ENCODE measurements around the gene DTX2.
"Not testable (repeated sequence)": the region's sequence is repeated elsewhere in the genome, so short reads cannot be mapped to it uniquely, and the experiment has no call there.

DTX2 gene

DNA sequence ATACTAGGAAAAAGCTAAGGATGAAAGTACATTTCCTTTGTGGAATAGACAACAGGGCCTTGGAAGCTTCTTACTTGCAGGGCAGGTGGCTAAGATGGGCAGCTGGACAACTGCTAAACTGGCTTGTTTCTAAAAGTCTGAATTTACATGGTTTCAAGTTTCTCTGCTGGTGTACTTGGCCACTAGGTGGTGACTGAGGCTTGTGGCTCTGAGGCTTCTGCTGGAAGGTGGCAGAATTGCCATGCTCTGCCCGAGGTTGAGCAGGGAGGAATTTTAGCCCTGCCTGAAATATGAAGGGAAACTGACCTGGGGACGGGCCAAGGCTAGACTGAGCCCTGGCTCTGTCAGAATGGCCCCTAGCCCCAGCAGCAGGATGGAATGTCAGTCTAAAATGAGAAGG lies 23.6 kb upstream of the DTX2 start:
- peak; percentile 49 for DNase-seq (ENCODE audit: low read depth)
- TF ChIP-seq, protein P1, sequence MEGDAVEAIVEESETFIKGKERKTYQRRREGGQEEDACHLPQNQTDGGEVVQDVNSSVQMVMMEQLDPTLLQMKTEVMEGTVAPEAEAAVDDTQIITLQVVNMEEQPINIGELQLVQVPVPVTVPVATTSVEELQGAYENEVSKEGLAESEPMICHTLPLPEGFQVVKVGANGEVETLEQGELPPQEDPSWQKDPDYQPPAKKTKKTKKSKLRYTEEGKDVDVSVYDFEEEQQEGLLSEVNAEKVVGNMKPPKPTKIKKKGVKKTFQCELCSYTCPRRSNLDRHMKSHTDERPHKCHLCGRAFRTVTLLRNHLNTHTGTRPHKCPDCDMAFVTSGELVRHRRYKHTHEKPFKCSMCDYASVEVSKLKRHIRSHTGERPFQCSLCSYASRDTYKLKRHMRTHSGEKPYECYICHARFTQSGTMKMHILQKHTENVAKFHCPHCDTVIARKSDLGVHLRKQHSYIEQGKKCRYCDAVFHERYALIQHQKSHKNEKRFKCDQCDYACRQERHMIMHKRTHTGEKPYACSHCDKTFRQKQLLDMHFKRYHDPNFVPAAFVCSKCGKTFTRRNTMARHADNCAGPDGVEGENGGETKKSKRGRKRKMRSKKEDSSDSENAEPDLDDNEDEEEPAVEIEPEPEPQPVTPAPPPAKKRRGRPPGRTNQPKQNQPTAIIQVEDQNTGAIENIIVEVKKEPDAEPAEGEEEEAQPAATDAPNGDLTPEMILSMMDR (IDR thresholded peaks at IDR 0.05; ENCODE audit: low read depth, low read length, missing control alignments): peak; percentile 47
- in situ Hi-C loops (cut with HindIII; ENCODE audit: low sequenced_read_pairs); H3K4me3 ChIP-seq (ENCODE audit: low read depth, low read length): not testable (repeated sequence)

DNA sequence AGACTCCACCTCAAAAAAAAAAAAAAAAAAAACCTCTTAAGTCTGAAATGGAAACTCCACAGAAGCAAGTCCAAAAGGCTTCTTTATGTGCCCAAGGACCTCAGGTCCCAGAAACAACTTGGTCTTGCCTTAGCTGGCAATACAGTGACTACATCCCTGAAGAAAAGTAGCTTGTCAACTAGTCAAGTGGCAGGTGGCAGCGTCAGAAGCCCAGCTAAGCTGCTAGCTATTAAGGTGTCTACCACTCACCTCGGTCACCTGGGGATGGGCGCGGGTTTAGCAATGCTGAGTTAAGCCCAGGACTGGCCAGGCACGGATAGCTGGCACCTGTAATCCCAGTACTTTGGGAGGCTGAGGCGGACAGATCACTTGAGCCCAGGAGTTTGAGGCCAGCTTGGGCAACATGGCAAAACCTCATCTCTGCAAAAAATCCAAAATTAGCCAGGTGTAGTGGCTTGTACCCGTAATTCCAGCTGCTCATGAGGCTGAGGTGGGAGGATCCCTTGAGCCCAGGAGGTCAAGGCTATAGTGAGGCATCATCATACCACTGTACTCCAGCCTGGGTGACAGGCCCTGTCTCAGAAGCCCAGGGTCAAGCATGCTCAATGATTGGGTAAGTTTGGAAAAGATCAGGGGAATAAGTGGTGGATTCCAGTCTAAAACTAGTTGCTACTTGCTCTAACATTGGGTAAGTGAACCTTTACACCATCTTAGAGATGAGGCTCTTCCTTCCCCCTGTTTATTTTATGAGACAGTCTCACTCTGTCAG lies 22.2 kb upstream of the DTX2 start:
- DNase-seq (ENCODE audit: low read depth); H3K4me3 ChIP-seq (ENCODE audit: low read depth, low read length); in situ Hi-C loops (cut with HindIII; ENCODE audit: low sequenced_read_pairs): not testable (repeated sequence)

DNA sequence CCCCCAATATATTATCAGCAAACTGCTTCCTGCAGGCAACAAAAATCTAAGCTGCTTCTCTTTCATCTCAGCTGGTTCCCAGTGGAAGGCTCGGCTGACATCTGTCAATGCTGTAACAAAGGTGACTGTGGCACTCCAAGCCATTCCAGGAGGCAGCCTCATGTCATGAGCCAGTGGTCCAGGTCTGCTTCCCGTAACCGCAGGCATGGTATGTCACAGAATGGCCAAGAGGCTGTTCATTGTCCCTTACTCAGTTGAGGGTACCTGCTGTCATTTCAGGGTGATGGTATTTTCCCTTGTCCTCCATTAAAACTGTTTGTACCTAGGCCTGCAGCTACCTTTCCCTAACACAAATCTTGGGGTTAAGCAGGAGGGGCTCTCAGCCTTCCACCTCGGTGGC lies 21.1 kb upstream of the DTX2 start:
- DNase-seq (ENCODE audit: low read depth); H3K4me3 ChIP-seq (ENCODE audit: low read depth, low read length); in situ Hi-C loops (cut with HindIII; ENCODE audit: low sequenced_read_pairs): not testable (repeated sequence)

DNA sequence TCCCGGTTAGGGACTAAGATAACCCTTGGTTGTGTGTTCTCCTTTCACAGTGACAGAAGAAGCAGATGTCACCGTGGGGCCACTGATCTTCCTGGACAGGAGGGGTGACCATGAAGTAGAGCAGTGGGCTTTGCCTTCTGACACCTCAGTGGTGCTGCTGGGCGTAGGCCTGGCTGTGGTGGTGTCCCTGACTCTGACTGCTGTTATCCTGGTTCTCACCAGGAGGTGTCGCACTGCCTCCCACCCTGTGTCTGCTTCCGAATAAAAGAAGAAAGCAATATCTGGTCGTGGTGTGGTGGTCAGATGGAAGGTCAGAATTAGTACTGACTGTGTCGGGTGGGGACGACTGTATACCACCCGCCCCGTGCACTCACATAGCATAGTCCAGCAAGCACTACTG lies 19.7 kb upstream of the DTX2 start:
- H3K4me3 ChIP-seq (ENCODE audit: low read depth, low read length); in situ Hi-C loops (cut with HindIII; ENCODE audit: low sequenced_read_pairs); DNase-seq (ENCODE audit: low read depth): not testable (repeated sequence)

DNA sequence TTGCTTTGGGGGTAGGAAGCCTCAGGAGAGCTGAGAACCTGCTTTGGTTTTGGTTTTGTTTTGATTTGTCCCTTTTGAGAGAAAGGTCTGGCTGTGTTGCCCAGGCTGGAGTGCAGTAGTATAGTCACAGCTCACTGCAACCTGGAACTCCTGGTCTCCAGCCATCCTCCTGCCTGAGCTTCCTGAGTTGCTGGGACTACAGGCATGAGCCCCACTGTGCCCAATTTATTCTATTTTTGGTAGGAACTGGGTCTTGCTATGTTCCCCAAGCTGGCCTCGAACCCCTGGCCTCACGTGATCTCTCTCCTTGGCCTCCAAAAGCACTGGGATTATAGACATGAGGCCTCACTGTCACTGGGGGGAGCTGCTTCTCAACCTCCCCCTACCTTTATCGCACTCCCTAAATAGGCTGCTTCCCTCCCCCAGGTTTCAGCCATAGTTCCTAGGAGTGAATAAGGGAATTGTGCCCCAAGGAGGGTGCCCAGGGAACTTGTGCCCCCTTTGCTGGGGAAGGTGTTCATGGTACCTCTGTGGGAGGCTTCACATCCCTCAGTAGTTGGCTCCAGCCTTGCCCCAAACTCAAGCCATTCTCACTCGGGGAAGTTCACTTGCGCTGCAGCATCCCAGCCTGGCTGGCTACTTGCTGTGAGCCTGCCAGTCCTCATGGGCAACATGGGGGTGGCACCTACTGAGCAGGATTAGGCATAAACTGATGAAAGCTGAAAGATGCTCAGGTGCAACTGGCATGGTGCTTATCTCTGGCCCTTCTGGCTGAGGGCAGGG lies 18.7 kb upstream of the DTX2 start:
- DNase-seq (ENCODE audit: low read depth); in situ Hi-C loops (cut with HindIII; ENCODE audit: low sequenced_read_pairs); H3K4me3 ChIP-seq (ENCODE audit: low read depth, low read length): not testable (repeated sequence)

DNA sequence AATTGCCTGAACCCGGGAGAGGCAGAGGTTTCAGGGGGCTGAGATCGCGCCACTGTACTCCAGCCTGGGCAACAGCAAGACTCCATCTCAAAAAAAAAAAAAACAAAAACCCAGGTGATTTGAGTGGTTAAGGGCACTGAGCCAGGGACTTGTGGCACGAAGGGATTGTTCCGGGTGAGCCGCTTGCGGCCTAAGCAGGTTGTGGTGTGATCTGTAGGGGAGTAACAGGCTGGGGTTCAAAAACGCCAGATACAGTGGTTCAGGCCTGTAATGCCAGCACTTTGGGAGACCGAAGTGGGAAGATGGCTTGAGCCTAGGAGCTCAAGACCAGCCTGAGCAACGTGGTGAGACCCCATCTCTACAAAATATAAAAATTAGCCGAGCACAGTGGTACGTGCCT lies 17.7 kb upstream of the DTX2 start:
- H3K4me3 ChIP-seq (ENCODE audit: low read depth, low read length); DNase-seq (ENCODE audit: low read depth); in situ Hi-C loops (cut with HindIII; ENCODE audit: low sequenced_read_pairs): not testable (repeated sequence)

DNA sequence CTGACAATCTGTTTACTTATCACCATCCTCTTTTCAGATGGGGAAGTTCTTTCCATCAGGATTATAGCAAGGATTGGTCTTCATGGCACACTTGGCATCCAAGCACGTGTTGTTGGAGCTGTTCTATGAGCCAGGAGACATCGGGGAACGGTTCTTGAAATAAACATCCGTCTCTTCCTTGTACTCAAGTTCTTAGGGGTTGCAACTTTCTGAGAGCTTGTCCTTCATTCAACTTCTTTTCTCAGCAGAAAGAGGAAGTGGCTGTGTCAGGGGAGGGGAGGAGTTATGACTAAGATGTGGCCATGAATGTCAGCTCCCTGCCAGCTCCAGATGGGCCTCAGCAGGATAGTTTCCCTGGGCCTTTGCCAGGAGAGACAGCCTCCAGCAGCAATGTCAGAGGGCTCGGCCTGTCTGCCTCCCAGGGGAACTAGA lies 15.9 kb upstream of the DTX2 start:
- DNase-seq (ENCODE audit: low read depth): peak; percentile 54
- in situ Hi-C loops (cut with HindIII; ENCODE audit: low sequenced_read_pairs); H3K4me3 ChIP-seq (ENCODE audit: low read depth, low read length): not testable (repeated sequence)

DNA sequence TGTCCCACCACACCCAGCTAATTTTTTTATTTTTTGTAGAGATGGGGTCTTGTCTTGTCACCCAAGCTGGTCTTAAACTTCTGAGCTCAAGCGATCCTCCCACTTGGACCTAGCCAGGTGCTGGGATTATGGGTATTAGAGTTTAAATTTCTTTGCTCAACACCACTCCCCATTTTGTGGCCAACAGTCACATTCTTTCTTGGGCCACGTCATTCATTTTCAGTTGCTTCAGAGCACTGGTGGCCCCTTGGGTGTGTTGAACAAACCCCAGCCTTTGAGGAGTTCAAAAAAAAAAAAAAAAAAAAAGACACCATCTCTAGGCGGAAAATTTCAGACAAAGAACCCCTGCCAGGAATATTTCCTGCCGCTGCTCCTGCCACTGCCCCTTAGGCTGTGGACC lies 4.5 kb upstream of the DTX2 start:
- DNase-seq (ENCODE audit: low read depth); H3K4me3 ChIP-seq (ENCODE audit: low read depth, low read length); in situ Hi-C loops (cut with HindIII; ENCODE audit: low sequenced_read_pairs): not testable (repeated sequence)

DNA sequence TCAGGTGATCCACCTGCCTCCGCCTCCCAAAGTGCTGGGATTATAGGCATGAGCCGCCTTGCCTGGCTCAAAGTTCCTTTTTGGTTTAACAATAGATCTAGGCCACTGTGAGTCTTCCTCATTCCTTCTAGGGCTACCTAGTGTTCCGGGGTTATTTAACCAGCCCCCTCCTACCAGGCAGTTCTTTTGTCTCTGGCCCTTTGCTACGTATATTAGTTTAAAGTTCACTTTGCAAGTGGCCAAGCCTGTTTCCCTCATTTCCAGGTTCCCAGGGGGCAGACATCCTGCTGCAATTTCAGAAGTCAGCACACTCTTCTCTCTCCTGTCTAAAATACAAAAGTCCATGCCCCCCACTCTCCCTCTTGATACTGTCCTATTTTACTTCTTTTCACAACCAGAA lies 3.0 kb upstream of the DTX2 start:
- DNase-seq (ENCODE audit: low read depth); H3K4me3 ChIP-seq (ENCODE audit: low read depth, low read length); in situ Hi-C loops (cut with HindIII; ENCODE audit: low sequenced_read_pairs): not testable (repeated sequence)

DNA sequence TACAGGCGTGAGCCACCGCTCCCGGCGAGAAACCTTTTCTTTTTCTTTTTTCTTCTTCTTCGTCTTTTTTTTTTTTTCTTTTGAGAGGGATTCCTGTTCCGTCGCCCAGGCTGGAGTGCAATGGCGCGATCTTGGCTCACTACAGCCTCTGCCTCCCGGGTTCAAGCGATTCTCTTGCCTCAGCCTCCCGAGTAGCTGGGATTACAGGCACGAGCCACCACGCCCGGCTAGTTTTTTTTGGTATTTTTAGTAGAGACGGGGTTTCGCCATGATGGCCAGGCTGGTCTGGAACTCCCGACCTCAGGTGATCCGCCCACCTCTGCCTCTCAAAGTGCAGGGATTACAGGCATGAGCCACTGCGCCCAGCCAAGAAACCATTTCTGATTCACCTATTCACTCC lies 742 bp upstream of the DTX2 start:
- H3K4me3 ChIP-seq (ENCODE audit: low read depth, low read length); DNase-seq (ENCODE audit: low read depth); in situ Hi-C loops (cut with HindIII; ENCODE audit: low sequenced_read_pairs): not testable (repeated sequence)

DNA sequence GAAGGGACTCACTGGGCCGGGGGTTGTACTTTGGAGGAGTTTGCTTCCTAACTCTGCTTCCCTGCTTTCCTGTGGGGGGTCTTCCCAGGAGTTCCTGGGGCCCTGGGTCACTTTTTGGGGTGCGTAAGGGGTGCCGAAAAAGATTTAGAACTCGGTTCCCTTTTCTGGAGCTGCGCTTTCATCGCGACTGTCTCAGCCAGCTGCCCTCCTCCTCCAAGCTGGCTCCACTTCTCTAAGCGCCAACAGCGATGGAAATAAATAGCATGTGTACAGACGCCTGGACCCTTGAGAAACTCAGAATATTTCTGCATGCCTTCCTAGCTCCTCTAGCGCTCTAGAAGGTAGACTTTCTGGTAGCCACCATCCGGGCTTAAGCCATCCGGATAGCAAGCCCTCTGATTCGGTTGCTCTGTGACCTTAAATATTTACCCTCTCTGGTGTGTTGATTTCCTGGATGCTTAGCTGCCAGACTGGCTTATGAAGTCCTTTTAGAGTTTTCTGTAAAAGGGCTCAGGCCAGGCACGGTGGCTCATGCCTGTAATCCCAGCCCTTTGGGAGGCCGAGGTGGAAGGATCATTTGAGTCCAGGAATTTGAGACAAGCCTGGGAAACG lies 868 bp downstream of the DTX2 start:
- in situ Hi-C loops (cut with HindIII; ENCODE audit: low sequenced_read_pairs); H3K4me3 ChIP-seq (ENCODE audit: low read depth, low read length); DNase-seq (ENCODE audit: low read depth): not testable (repeated sequence)

DNA sequence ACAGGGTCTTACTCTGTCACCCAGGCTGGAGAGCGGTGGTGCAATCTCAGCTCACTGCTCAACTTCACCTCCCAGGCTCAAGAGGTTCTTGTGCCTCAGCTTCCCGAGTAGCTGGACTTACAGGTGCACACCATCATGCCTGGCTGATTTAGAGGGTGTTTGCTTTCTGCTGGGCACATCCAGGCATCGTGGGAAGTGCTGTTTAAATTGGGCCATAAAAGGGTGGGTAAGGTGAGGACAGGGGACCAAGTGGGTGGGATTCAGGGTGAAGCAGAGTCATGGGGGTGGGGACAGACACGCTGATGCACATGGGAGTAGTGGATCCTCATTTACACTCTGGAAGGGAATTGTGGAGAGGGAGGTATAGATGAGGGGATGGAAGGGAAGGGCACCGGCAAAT lies 3.5 kb downstream of the DTX2 start:
- in situ Hi-C loops (cut with HindIII; ENCODE audit: low sequenced_read_pairs); H3K4me3 ChIP-seq (ENCODE audit: low read depth, low read length); DNase-seq (ENCODE audit: low read depth): not testable (repeated sequence)

DNA sequence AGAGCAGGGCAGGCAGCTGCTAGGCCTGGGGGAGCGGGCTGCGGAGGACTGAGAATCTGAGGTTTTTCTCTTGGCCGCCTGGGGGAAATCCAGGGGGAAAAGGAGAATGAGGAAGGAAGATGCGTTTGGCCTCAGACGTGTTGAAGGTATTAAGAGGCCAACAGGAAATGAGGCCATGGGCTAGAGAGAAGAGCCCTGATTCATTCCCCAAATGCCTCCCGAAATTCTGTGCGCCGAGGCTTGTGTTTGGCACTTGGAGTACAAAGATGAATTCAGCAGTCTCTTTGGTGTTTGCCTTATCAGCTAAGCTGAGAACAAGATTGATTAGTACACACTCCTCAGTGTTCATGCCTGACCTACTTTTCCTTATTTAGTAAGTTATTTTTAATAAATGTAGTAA lies 4.4 kb downstream of the DTX2 start:
- H3K4me3 ChIP-seq (ENCODE audit: low read depth, low read length); in situ Hi-C loops (cut with HindIII; ENCODE audit: low sequenced_read_pairs); DNase-seq (ENCODE audit: low read depth): not testable (repeated sequence)

DNA sequence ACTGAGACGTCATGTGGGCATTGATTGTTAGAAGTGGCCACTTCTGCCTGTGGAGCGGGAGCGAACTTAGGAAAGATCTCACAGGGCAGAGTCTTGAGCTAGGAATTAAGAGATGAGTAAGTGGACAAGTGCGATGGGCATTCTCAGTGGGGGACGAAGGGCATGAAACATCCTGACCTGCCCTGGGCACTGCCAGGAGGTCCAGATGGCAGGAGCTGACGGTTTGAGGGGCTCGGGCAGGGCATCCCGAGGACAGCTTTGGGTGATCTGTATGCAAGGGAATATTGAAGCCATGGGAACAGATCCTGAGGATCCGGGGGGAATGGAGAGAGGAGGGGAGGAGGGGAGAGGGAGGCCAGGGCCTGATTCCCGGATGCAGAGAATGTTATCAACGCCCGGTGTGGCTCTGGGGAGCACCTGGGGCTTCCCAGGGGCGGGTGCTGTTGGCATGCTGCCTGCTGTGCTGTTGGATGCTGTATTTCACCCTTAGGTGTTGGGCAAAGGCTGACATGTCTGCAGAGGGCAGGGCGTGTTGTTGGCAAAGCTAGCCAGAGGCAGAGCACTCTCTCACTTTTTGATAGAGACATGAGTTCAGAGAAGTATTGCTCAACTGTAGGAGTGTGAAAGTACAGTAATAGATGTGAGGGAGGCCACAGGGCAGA lies 6.4 kb downstream of the DTX2 start:
- DNase-seq (ENCODE audit: low read depth); in situ Hi-C loops (cut with HindIII; ENCODE audit: low sequenced_read_pairs); H3K4me3 ChIP-seq (ENCODE audit: low read depth, low read length): not testable (repeated sequence)

DNA sequence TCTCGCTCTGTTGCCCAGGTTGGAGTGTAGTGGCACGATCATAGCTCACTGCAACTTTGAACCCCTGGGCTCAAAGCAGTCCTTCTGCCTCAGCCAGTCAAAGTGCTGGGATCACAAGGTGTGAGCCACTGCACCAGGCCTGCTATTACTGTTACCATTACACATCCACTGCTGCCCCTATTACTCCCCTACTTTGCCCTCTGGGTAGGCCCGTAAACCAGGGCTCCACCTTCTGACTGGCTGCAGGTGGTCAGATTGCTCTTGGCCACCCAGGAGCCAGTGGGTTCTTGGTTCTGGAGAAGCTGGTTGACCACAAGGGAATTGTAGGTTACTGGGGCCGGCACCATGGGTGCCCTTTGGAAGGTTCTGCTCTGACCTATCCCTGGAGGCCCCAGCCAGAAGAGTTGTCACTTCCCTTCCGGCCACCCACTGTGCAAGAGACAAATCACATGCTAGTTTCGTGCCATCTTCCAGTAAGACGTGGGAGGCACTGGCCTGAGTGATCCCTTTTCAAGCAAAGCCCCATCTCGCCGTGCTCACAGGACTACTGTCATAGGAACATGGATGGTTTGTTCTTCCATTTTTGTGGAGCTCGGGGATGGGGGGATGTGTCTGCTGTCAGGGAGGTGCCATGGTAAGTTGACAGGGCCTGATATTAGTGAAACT lies 10.2 kb downstream of the DTX2 start:
- DNase-seq (ENCODE audit: low read depth); in situ Hi-C loops (cut with HindIII; ENCODE audit: low sequenced_read_pairs); H3K4me3 ChIP-seq (ENCODE audit: low read depth, low read length): not testable (repeated sequence)

DNA sequence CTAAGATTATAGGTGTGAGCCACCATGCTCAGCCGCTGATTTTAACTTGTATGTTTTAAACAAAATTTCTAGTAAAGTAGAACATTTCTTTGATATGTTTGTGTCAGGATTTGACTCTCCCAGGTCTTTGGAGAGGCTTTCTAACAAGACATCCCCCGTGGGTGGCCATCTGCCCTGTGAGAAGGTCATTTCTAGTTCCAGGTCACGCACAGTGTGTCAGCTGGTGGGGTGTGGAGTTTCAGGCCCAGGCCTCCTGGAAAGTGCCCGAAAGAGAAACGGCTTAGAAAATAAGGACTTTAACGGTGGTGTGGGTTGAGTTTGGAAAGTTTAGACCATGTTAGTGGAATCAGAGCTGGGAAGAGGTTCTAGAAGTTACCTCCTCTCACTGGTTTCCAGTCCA lies 11.6 kb downstream of the DTX2 start:
- DNase-seq (ENCODE audit: low read depth); in situ Hi-C loops (cut with HindIII; ENCODE audit: low sequenced_read_pairs); H3K4me3 ChIP-seq (ENCODE audit: low read depth, low read length): not testable (repeated sequence)
